ENCODE data around the gene SLC35G2. TPM values are rescaled to one million over a fixed set of nuclear protein-coding genes. Genes with fewer than 3 reads are reported as not detected.

SLC35G2 gene
- polyA plus RNA-seq, 2 of the 4 experiments (the other 2 are of a cell fraction): 17.2 to 34.8 TPM

- DNase-seq (ENCODE audit: low read depth in 1 of 2, low spot score in 1 of 2): peak; percentile 92 to 96
- 0% methylated on average over 3 of the region's 67 CpGs for WGBS (ENCODE audit: missing lambda C conversion rate)
- FAIRE-seq: no peak
- ChIA-PET POLR2A (interaction anchor here (0.6 to 2.2 kb wide), 12 partner anchors 10 to 666 kb away, joined by 3 to 30 read pairs (median 5); partner anchors contain the start of genes IL20RB, MSL2, SLC35G2 and STAG1), CTCF (interaction anchor here (0.6 to 1.5 kb wide), 4 partner anchors 102 to 152 kb away, joined by 3 to 9 read pairs (median 4); partner anchors contain the start of gene STAG1)
- H3K4me3 ChIP-seq: peak within 1 kb of the TSS; percentile 77
- H3K4me2 ChIP-seq: peak within 1 kb of the TSS; percentile 87
- H3K27ac ChIP-seq: peak within 1 kb of the TSS; percentile 91 to 98
- H3K4me1 ChIP-seq: 0 out of 3 replicates have a peak, but pooled peaks cover 12% of the 10 kb centered on the region
- ATAC-seq: peak; percentile 99
- H3K9me3 ChIP-seq: no peaks in the 10 kb centered on the region
- TF ChIP-seq E2F6 (IDR thresholded peaks at IDR 0.05; ENCODE audit: borderline replicate concordance, low read depth) (peak; percentile 89), PHF8 (IDR thresholded peaks at IDR 0.05; ENCODE audit: borderline replicate concordance, low read depth) (peak; percentile 33; the same call in 1 of the 2 replicates), JUN (IDR thresholded peaks at IDR 0.05) (peak in 1 of 2 experiments; percentile 58; a peak in 2 of 5 replicates), MAZ (IDR thresholded peaks at IDR 0.05; ENCODE audit: borderline replicate concordance, low read depth, low read length) (no peak), TFCP2L1 (CRISPR knock-in tag; IDR thresholded peaks at IDR 0.05) (no peak), USF2 (IDR thresholded peaks at IDR 0.05) (peak; percentile 19; the same call in 1 of the 2 replicates), JUNB (IDR thresholded peaks at IDR 0.05) (no peak), CBX2 (IDR thresholded peaks at IDR 0.05; ENCODE audit: borderline replicate concordance, low read depth) (no peak), ZC3H11A (IDR thresholded peaks at IDR 0.05) (no peak), HDAC2 (IDR thresholded peaks at IDR 0.05) (no peak), RNF2 (IDR thresholded peaks at IDR 0.05; ENCODE audit: borderline replicate concordance, low read depth) (no peak), EHMT2 (IDR thresholded peaks at IDR 0.05; ENCODE audit: low read depth) (no peak), BHLHE40 (IDR thresholded peaks at IDR 0.05; ENCODE audit: low read depth, low read length) (no peak), SREBF2 (IDR thresholded peaks at IDR 0.05) (no peak), POLR2A (IDR thresholded peaks at IDR 0.05; ENCODE audit: low read length) (peak; percentile 89), EHF (CRISPR knock-in tag; IDR thresholded peaks at IDR 0.05) (no peak), SMC3 (IDR thresholded peaks at IDR 0.05) (no peak; the same call in 2 of the 3 replicates), REST (IDR thresholded peaks at IDR 0.05) (no peak), MYC (IDR thresholded peaks at IDR 0.05; ENCODE audit: borderline replicate concordance, low read length) (peak; percentile 50; the same call in 1 of the 2 replicates), HMGXB4 (CRISPR knock-in tag; IDR thresholded peaks at IDR 0.05; ENCODE audit: borderline replicate concordance) (no peak), KDM5A (IDR thresholded peaks at IDR 0.05) (no peak), RAD21 (conservative IDR thresholded peaks at IDR 0.05 in 1 of 2, IDR thresholded peaks at IDR 0.05 in 1 of 2) (no peak), ATOH8 (CRISPR knock-in tag; IDR thresholded peaks at IDR 0.05; ENCODE audit: low read depth) (no peak), MAX (IDR thresholded peaks at IDR 0.05) (peak; percentile 89), BCL3 (IDR thresholded peaks at IDR 0.05) (peak; percentile 32; the same call in 1 of the 3 replicates), FOSL2 (IDR thresholded peaks at IDR 0.05) (no peak), FOSL2 (CRISPR knock-in tag; IDR thresholded peaks at IDR 0.05) (no peak), ESRRA (IDR thresholded peaks at IDR 0.05; ENCODE audit: borderline replicate concordance, low read length) (no peak), PBX3 (IDR thresholded peaks at IDR 0.05) (peak; percentile 91)
Observed at GRCh38 chr3:136861890-136862616, 43.1 kb downstream of the SLC35G2 start, which contains the start of gene NCK1. NCK1 (plus strand) TSS chr3:136862208; CDS start chr3:136928002, 65,794 bp downstream.
